ENCODE results near the gene MESP1.

- TF ChIP-seq CTCF (IDR thresholded peaks at IDR 0.05; ENCODE audit: insufficient read depth, low read length, poor library complexity, severe bottlenecking) (peak; percentile 49), EZH2phosphoT487 (conservative IDR thresholded peaks at IDR 0.05; ENCODE audit: low read length) (no peak)
These were observed at the start of gene MESP1 for GRCh38 chr15:89750560-89751542.
